Cardiac ventricle fibroblast (primary cell): Measurements from ENCODE around the gene KRTAP19-2. TPM values are rescaled to one million over a fixed set of nuclear protein-coding genes. Genes with fewer than 3 reads are reported as not detected.

Experiments used
- total RNA-seq: library from RNA; depleted of rRNA; stranded (reverse); fragments of >200 nt; gene quantifications from 2 replicates; pipeline ENCODE4 v1.2.3, GENCODE V29; 2015

KRTAP19-2 gene
- not detected in 2 replicates for total RNA-seq

GRCh38 chr21:30487336-30487735, at the start of gene KRTAP19-2:
Gene KRTAP19-2 (minus strand): TSS chr21:30487436. CDS start chr21:30487348, 88 bp downstream.

GRCh38 chr21:30502041-30502440, 14.8 kb upstream of the KRTAP19-2 start, which contains the start of gene KRTAP19-5:
Gene KRTAP19-5 (minus strand): TSS chr21:30502141. CDS start chr21:30502090, 51 bp downstream.

GRCh38 chr21:30497065-30497464, 9.8 kb upstream of the KRTAP19-2 start, which contains the start of gene KRTAP19-4:
Gene KRTAP19-4 (minus strand): TSS chr21:30497165. CDS start chr21:30497110, 55 bp downstream.

GRCh38 chr21:30491963-30492428, 4.8 kb upstream of the KRTAP19-2 start, which contains the start of gene KRTAP19-3:
Gene KRTAP19-3 (minus strand): TSS chr21:30492013. CDS start chr21:30491957, 56 bp downstream.

GRCh38 chr21:30480145-30480544, 7.1 kb downstream of the KRTAP19-2 start, which contains the start of gene KRTAP19-1:
Gene KRTAP19-1 (minus strand): TSS chr21:30480367. CDS start chr21:30480317, 50 bp downstream.

GRCh38 chr21:30439975-30440374, 47.3 kb downstream of the KRTAP19-2 start, which contains the start of gene KRTAP15-1:
Gene KRTAP15-1 (plus strand): TSS chr21:30440275. CDS start chr21:30440328, 53 bp downstream.

Other genes with a start within 250 kb of the KRTAP19-2 start
- gene KRTAP24-1, start 204.5 kb downstream of the KRTAP19-2 start, total RNA-seq: not detected in 2 replicates
- gene KRTAP25-1, start 197.9 kb downstream of the KRTAP19-2 start, total RNA-seq: not detected in 2 replicates
- gene KRTAP26-1, start 167.1 kb downstream of the KRTAP19-2 start, total RNA-seq: not detected in 2 replicates
- gene KRTAP27-1, start 149.7 kb downstream of the KRTAP19-2 start, total RNA-seq: not detected in 2 replicates
- gene KRTAP23-1, start 138.8 kb downstream of the KRTAP19-2 start, total RNA-seq: not detected in 2 replicates
- gene KRTAP13-2, start 115.2 kb downstream of the KRTAP19-2 start, total RNA-seq: not detected in 2 replicates
- not detected in 2 replicates for gene KRTAP13-1, start 91.4 kb downstream of the KRTAP19-2 start, total RNA-seq
- not detected in 2 replicates for gene KRTAP13-3, start 61.5 kb downstream of the KRTAP19-2 start, total RNA-seq
- gene KRTAP13-4, start 57.2 kb downstream of the KRTAP19-2 start, total RNA-seq: not detected in 2 replicates
- gene KRTAP15-1, start 47.2 kb downstream of the KRTAP19-2 start, total RNA-seq: not detected in 2 replicates
- not detected in 2 replicates for gene KRTAP19-1, start 7.1 kb downstream of the KRTAP19-2 start, total RNA-seq
- not detected in 2 replicates for gene KRTAP19-3, start 4.6 kb upstream of the KRTAP19-2 start, total RNA-seq
- not detected in 2 replicates for gene KRTAP19-4, start 9.7 kb upstream of the KRTAP19-2 start, total RNA-seq
- not detected in 2 replicates for gene KRTAP19-5, start 14.7 kb upstream of the KRTAP19-2 start, total RNA-seq
- gene KRTAP19-6, start 54.4 kb upstream of the KRTAP19-2 start, total RNA-seq: not detected in 2 replicates
- not detected in 2 replicates for gene KRTAP19-7, start 73.9 kb upstream of the KRTAP19-2 start, total RNA-seq
- gene KRTAP22-2, start 103.0 kb upstream of the KRTAP19-2 start, total RNA-seq: not detected in 2 replicates
- gene KRTAP6-3, start 105.0 kb upstream of the KRTAP19-2 start, total RNA-seq: not detected in 2 replicates
- gene KRTAP6-2, start 111.5 kb upstream of the KRTAP19-2 start, total RNA-seq: not detected in 2 replicates
- not detected in 2 replicates for gene KRTAP22-1, start 113.7 kb upstream of the KRTAP19-2 start, total RNA-seq
- gene KRTAP6-1, start 126.5 kb upstream of the KRTAP19-2 start, total RNA-seq: not detected in 2 replicates
- gene KRTAP20-1, start 129.0 kb upstream of the KRTAP19-2 start, total RNA-seq: not detected in 2 replicates
- gene KRTAP20-4, start 133.2 kb upstream of the KRTAP19-2 start, total RNA-seq: not detected in 2 replicates
- gene KRTAP20-2, start 147.8 kb upstream of the KRTAP19-2 start, total RNA-seq: not detected in 2 replicates
- gene KRTAP20-3, start 155.4 kb upstream of the KRTAP19-2 start, total RNA-seq: not detected in 2 replicates
- not detected in 2 replicates for gene KRTAP21-3, start 231.3 kb upstream of the KRTAP19-2 start, total RNA-seq